WI38 (cell line): ENCODE results near the gene INVS.
"Not testable (repeated sequence)": the region's sequence is repeated elsewhere in the genome, so short reads cannot be mapped to it uniquely, and the experiment has no call there.

Experiments used
- H3K4me3 ChIP-seq: 2 replicates; pipeline ENCODE4 v1.5.1; 2011; ENCODE audit warnings: low read depth, mild to moderate bottlenecking, control low read depth, low read length
- TF ChIP-seq, protein P1 (sequence below): IDR thresholded peaks from 2 replicates; pipeline ENCODE4 v1.5.1; 2012; ENCODE audit warnings: low read depth, mild to moderate bottlenecking, control low read depth, low read length

INVS gene

DNA sequence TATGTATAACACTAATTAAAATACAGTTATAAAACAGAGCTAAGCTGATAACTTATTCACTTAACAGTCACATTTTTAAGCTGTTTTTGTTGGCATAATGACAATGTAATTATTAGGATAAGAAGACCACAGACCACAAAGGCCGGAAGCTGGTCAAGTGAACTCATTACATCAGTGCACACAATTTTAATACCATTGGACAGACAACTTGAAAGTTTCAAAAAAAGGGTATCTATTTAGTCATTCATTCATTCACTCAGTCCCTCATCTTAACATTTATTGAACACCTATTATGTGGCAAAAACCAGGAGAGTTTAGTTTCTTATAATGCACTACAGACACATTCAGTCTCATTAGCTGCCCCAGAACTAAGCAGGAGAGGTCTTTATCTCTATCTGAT is 11.8 kb upstream of the INVS start:
- no peak overlapping the region for H3K4me3 ChIP-seq
- TF ChIP-seq, protein P1, sequence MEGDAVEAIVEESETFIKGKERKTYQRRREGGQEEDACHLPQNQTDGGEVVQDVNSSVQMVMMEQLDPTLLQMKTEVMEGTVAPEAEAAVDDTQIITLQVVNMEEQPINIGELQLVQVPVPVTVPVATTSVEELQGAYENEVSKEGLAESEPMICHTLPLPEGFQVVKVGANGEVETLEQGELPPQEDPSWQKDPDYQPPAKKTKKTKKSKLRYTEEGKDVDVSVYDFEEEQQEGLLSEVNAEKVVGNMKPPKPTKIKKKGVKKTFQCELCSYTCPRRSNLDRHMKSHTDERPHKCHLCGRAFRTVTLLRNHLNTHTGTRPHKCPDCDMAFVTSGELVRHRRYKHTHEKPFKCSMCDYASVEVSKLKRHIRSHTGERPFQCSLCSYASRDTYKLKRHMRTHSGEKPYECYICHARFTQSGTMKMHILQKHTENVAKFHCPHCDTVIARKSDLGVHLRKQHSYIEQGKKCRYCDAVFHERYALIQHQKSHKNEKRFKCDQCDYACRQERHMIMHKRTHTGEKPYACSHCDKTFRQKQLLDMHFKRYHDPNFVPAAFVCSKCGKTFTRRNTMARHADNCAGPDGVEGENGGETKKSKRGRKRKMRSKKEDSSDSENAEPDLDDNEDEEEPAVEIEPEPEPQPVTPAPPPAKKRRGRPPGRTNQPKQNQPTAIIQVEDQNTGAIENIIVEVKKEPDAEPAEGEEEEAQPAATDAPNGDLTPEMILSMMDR = no peak

DNA sequence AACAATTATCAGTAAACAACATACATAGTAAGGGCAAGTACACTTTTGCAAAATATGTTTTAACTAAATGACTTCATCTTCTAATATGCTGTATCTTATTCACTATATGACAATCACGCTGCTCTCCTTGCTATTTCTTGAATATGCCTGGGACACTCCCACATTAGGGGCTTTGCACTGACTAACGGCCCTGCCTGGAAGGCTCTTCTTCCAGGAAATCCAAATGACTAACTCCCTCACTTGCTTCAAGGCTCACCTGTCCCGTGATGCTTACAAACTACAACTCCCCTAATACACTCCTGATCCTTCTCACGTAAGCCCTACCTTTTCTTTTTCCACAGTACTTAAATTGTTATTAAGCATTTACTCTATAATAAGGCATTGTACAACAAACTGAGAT is 10.8 kb upstream of the INVS start:
- H3K4me3 ChIP-seq = no peak overlapping the region
- TF ChIP-seq, protein P1 = no peak

DNA sequence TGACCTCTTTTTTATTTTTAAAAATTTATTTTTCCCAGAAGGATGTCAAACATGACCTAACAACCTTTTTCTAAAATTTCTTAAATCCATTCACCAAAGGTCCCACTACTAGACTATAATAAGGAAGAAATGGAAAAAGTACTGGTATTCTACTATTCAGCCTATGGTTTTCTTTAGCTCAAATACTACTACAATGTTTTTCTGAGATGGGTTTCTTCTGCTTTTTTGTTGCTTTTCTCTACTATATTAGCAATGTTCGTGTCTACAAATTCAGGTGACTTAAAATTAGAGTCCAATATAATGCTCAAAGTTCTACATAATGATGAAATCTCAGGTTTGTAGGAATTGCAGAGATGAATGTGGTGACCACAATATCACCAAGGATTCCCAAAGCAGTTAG is 8.2 kb upstream of the INVS start:
- TF ChIP-seq, protein P1 = no peak
- no peak overlapping the region for H3K4me3 ChIP-seq

DNA sequence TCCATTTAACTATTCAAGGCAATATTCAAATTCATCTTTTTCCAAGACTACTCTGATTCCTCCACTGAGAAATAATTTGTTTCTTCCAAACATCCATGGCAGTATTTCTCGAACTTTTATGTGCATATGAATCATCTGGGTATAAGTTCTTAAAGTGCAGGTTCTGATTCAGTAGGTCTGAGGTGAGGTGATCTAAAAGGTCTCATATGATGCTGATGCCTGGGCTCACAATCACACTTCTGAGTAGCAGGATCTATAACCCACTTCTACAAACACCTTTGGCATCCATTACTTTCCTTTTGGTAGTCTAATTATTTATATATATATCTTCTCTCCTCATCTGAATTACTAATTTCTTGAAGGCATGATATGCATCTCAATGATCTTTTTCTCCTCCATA is 7.4 kb upstream of the INVS start:
- H3K4me3 ChIP-seq = no peak overlapping the region
- TF ChIP-seq, protein P1 = no peak

DNA sequence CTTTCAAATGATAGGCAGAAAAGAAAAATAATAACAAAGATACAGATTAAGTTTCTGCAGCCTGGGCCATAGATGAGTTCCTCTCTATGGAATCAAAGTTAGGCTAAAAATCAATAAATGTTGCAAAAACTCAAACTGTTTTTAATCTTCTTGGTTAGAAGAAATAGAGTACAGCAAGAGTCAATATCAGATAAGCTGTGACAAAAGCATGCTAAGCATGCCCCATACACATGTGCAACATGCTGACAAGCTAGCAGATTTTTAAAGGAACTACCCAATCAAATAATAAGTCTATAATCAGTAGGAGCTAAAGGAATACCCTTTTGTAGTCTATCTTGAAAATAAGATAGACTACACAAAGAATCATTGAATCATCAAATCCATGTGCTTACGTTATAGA is 7.0 kb upstream of the INVS start:
- TF ChIP-seq, protein P1 = no peak
- no peak overlapping the region for H3K4me3 ChIP-seq

DNA sequence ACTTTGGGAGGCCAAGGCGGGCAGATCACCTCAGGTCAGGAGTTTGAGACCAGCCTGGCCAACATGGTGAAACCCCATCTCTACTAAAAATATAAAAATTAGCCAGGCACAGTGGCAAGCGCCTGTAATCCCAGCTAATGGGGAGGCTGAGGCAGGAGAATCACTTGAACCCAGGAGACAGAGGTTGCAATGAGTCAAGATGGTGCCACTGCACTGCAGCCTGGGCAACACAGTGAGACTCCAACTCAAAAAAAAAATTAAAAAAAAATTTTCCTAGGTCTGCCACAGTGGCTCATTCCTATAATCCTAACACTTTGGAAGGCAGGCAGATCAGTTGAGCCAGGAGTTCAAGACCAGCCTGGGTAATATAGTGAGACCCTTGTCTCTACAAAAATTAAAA is 4.6 kb upstream of the INVS start:
- H3K4me3 ChIP-seq = not testable (repeated sequence)

DNA sequence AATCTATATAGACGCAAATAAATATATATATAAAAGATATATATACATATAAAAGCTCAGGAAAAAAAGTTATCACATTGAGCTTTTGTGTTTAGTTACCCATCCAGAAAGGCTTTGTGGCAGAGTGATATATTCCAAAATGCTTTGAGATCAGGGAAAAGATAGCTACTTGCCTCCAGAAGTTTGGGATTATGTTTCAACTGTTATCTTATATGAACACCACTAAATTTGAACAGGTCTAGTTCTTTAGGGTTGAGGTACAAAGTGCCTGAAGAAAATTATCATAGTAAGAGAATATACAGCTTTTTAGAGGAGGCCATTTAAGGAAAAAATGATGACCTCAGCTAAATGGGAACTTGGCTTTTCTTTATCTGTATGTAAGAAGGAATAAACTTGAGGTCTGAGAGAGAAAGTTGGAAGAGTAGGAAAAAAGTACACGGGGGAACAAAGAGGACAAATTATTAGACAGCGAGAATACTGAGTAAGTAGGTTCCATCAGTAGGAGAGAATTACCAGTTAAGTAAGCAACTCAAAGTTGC is 2.6 kb upstream of the INVS start:
- TF ChIP-seq, protein P1 = no peak

More for the DNA sequence above, 2.6 kb upstream of the INVS start:
- H3K4me3 ChIP-seq = no peak overlapping the region
